Gastrocnemius medialis (tissue), 4 donors: ENCODE results near the gene TMEM38A. TPM values are rescaled to one million over a fixed set of nuclear protein-coding genes. Genes with fewer than 3 reads are reported as not detected.

Source experiments
- ATAC-seq, 2 donors: fragments of 150-250 bp; one replicate each; pipeline ENCODE4 v1.9.1; 2016
- DNase-seq, 2 donors: peaks; one replicate each; pipeline ENCODE4 v3.0.0-alpha.2; 2019
- H3K27ac ChIP-seq, 4 donors: fragments of 200-600 bp; sonication (generic); 1 replicate in 1 of 4; 2 replicates in 3 of 4; pipeline ENCODE4 v1.5.1; 2016 to 2018; ENCODE audit warnings: mild to moderate bottlenecking in 2 of 4, moderate library complexity in 1 of 4
- H3K27me3 ChIP-seq, 3 donors: fragments of 200-600 bp; sonication (generic) in 2 of 3; 1 replicate in 1 of 3; 2 replicates in 2 of 3; pipeline versions ENCODE4 v1.5.1 to v1.6.0; 2016 to 2019; ENCODE audit warnings: mild to moderate bottlenecking in 1 of 3, moderate library complexity in 1 of 3
- H3K36me3 ChIP-seq, 2 donors: fragments of 200-600 bp; sonication (generic) in 1 of 2; one replicate each; pipeline ENCODE4 v1.5.1; 2017 to 2018
- H3K4me1 ChIP-seq, 2 donors: fragments of 200-600 bp; sonication (generic) in 1 of 2; one replicate each; pipeline ENCODE4 v1.5.1; 2016 to 2017; ENCODE audit warnings: mild to moderate bottlenecking in 2 of 2
- H3K4me3 ChIP-seq, 4 donors: fragments of 200-600 bp; sonication (generic) in 3 of 4; 1 replicate in 1 of 4; 2 replicates in 3 of 4; pipeline ENCODE4 v1.5.1; 2016 to 2019; ENCODE audit warnings: mild to moderate bottlenecking in 2 of 4
- H3K9me3 ChIP-seq, 3 donors: fragments of 200-600 bp; sonication (generic) in 2 of 3; 1 replicate in 1 of 3; 2 replicates in 2 of 3; pipeline ENCODE4 v1.5.1; 2016 to 2019
- POLR2A ChIP-seq, 2 donors: fragments of 450-650 bp; IDR thresholded peaks; one replicate each; pipeline ENCODE4 v1.6.1; 2017; ENCODE audit warnings: antibody characterized with exemption in 2 of 2, mild to moderate bottlenecking in 2 of 2, moderate library complexity in 2 of 2
- in situ Hi-C, 4 donors: fragments of 200-750 bp; cut with MboI; loops; one replicate each; pipeline versions ENCODE4 v1.15.0 to v1.8.0; 2017; ENCODE audit warnings: low sequenced_read_pairs in 4 of 4
- intact Hi-C: fragments of 100-400 bp; cut with DNase I; formaldehyde crosslinking; loops from one replicate; pipeline ENCODE4 v1.15.1; 2023; ENCODE audit warnings: low total_unique reads
- total RNA-seq, 4 donors: library from RNA; depleted of rRNA; stranded (reverse); fragments of >200 nt; gene quantifications; one replicate each; pipeline versions ENCODE4 v1.1.0 to v1.2.3, GENCODE V29; 2016
- TF ChIP-seq, protein P1 (sequence below), 5 experiments: fragments of 450-650 bp in 3 of 5; fragments of 200-600 bp in 2 of 5; sonication (generic) in 2 of 5; IDR thresholded peaks in 4 of 5; conservative IDR thresholded peaks in 1 of 5; 1 replicate in 4 of 5; 2 replicates in 1 of 5; pipeline ENCODE4 v1.5.1; 2016 to 2019; ENCODE audit warnings: antibody characterized with exemption in 5 of 5, mild to moderate bottlenecking in 3 of 5, moderate library complexity in 3 of 5

The TMEM38A gene
- total RNA-seq, 4 donors from 2014 or later = 101 to 256 (median 182) TPM

GRCh38 chr19:16628183-16628983 is 32.6 kb upstream of the TMEM38A start, which contains the start of gene MED26:
Gene MED26 (minus strand): TSS chr19:16628204. CDS start chr19:16627943, 261 bp downstream.
- ATAC-seq = peak; percentile 82 to 84

GRCh38 chr19:16628984-16629691 is 31.8 kb upstream of the TMEM38A start:
- intact Hi-C loops = loop anchor here (2.0 to 5.0 kb wide), 5 partner anchors 32 to 182 kb away; partner anchors contain the start of genes CHERP, SLC35E1, SMIM7 and TMEM38A
- peak; percentile 61 to 68 for DNase-seq
- peaks cover 0 to 13% of the 10 kb centered on the region in 2 donors for H3K36me3 ChIP-seq
- in situ Hi-C loops = no loop called here
- H3K4me1 ChIP-seq = peaks cover 36 to 41% of the 10 kb centered on the region in 2 donors
- peak; percentile 19 to 64 for TF ChIP-seq POLR2A (IDR thresholded peaks at IDR 0.05)
- TF ChIP-seq, protein P1, sequence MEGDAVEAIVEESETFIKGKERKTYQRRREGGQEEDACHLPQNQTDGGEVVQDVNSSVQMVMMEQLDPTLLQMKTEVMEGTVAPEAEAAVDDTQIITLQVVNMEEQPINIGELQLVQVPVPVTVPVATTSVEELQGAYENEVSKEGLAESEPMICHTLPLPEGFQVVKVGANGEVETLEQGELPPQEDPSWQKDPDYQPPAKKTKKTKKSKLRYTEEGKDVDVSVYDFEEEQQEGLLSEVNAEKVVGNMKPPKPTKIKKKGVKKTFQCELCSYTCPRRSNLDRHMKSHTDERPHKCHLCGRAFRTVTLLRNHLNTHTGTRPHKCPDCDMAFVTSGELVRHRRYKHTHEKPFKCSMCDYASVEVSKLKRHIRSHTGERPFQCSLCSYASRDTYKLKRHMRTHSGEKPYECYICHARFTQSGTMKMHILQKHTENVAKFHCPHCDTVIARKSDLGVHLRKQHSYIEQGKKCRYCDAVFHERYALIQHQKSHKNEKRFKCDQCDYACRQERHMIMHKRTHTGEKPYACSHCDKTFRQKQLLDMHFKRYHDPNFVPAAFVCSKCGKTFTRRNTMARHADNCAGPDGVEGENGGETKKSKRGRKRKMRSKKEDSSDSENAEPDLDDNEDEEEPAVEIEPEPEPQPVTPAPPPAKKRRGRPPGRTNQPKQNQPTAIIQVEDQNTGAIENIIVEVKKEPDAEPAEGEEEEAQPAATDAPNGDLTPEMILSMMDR (IDR thresholded peaks at IDR 0.05 in 4 of 5, conservative IDR thresholded peaks at IDR 0.05 in 1 of 5) = no peak
- peak overlapping the region; percentile 97 to 99 (median 98) for H3K27ac ChIP-seq
- H3K9me3 ChIP-seq = no peaks in the 10 kb centered on the region
- peak; percentile 31 to 67 for ATAC-seq
- H3K27me3 ChIP-seq = no peaks in the 10 kb centered on the region
- peak overlapping the region; percentile 82 to 91 (median 86) for H3K4me3 ChIP-seq

More at GRCh38 chr19:16628183-16628983, 32.6 kb upstream of the TMEM38A start, which contains the start of gene MED26:
- intact Hi-C loops = loop anchor here (2.0 to 5.0 kb wide), 5 partner anchors 32 to 181 kb away; partner anchors contain the start of genes CHERP, SLC35E1, SMIM7 and TMEM38A
- Histone ChIP-seq H3K9me3 (no peaks in the 10 kb centered on the region), H3K27ac (peak within 1 kb of the TSS; percentile 97 to 99 (median 98)), H3K4me3 (peak within 1 kb of the TSS; percentile 86 to 98 (median 86)), H3K4me1 (peaks cover 41 to 49% of the 10 kb centered on the region in 2 donors), H3K36me3 (peaks cover 0 to 13% of the 10 kb centered on the region in 2 donors), H3K27me3 (no peaks in the 10 kb centered on the region)
- TF ChIP-seq, protein P1 (IDR thresholded peaks at IDR 0.05 in 4 of 5, conservative IDR thresholded peaks at IDR 0.05 in 1 of 5) = peak in 1 of 5 experiments; percentile 38
- TF ChIP-seq POLR2A (IDR thresholded peaks at IDR 0.05) = peak; percentile 91
- DNase-seq = peak; percentile 90 to 93
- in situ Hi-C loops = no loop called here

DNA sequence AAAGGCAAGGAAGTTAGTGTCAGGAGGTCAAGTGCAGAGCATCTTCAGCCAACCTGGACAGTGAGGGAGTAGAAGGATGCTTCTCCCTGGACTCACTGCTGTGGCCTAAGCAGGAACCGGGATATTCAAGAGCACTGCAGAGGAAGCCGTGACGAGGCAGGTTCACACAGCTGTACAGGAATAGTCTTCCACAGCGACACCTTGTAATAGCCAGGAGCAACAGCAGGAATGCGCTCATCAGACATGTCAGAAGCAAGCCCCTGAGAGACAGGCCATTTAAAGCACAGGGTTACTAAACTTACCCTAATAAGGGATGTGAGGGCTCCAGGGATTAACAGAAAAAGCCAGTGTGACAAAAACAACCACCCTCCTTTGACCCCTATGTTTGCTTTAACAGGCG is 29.5 kb upstream of the TMEM38A start:
- H3K9me3 ChIP-seq = no peaks in the 10 kb centered on the region
- in situ Hi-C loops (no loop called here), intact Hi-C loops (no loop called here)
- ATAC-seq = no peak
- H3K27me3 ChIP-seq = no peaks in the 10 kb centered on the region
- DNase-seq = no peak
- peaks cover 0 to 13% of the 10 kb centered on the region in 2 donors for H3K36me3 ChIP-seq
- H3K4me1 ChIP-seq = peaks cover 18 to 19% of the 10 kb centered on the region in 2 donors
- no peak overlapping the region for H3K4me3 ChIP-seq
- H3K27ac ChIP-seq = peak overlapping the region in 2 of 4 donors; percentile 98 to 99
- no peak for TF ChIP-seq POLR2A (IDR thresholded peaks at IDR 0.05)
- TF ChIP-seq, protein P1 (IDR thresholded peaks at IDR 0.05 in 4 of 5, conservative IDR thresholded peaks at IDR 0.05 in 1 of 5) = no peak

GRCh38 chr19:16637535-16637934 is 23.4 kb upstream of the TMEM38A start:
- Histone ChIP-seq H3K9me3 (no peaks in the 10 kb centered on the region), H3K27me3 (no peaks in the 10 kb centered on the region), H3K4me3 (no peak overlapping the region), H3K4me1 (peaks cover 4 to 16% of the 10 kb centered on the region in 2 donors), H3K36me3 (peaks cover 0 to 17% of the 10 kb centered on the region in 2 donors), H3K27ac (peak overlapping the region in 3 of 4 donors; percentile 2 to 49 (median 33))
- intact Hi-C loops (no loop called here), in situ Hi-C loops (no loop called here)
- DNase-seq (no peak), ATAC-seq (peak in 1 of 2 donors; percentile 45)
- no peak for TF ChIP-seq POLR2A (IDR thresholded peaks at IDR 0.05)
- TF ChIP-seq, protein P1 (IDR thresholded peaks at IDR 0.05 in 4 of 5, conservative IDR thresholded peaks at IDR 0.05 in 1 of 5) = no peak
